DMS79 (cell line): Measurements from ENCODE around the gene RHOV.
"Not testable (repeated sequence)": the region's sequence is repeated elsewhere in the genome, so short reads cannot be mapped to it uniquely, and the experiment has no call there.

Experiments used
- DNase-seq: peaks from one replicate; lab custom pipeline; 2025; lab: John Stamatoyannopoulos, UW

Gene RHOV

DNA sequence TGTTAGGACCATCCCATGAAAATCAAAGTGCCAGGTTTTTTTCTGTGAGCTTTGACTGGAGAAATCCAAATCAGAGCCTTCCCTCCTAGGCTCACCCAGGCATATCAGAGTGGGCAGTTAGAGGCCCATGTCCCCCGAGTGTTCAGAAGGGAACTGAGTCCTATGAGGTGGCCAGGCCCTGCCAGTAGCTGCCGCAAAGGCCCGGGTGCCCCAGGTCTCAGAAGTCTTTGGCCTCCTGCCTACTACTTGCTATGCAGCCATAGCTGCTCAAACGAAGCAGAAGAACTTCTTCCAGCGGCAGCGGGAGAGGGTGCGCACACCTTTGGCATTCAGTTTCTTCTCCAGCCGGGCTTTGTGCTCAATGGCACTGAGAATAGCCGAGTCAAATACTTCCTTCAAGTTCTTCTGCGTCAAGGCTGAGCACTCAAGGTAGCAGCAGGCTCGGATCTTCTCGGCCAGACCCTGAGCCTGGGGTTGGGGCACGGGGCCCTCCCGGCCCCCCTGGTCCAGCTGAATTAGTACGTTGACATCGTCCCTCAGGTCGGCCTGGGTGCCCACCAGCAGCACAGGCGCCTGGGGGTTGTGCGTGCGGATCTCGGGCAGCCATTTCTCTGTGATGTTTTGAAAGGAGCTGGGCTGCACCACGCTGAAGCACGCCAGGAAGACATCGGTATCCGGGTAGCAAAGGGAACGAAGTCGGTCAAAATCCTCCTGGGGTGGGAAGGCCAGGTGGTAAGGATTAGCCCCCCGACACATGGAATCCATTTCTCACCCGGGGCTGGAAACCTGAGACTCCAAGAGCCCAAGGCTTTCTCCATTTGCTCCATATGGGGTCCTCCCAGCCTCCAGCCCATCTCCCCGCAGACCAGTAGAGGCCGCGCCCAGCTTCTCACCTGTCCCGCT, 992 bp downstream of the RHOV start:
- DNase-seq, result no peak

- no peak for DNase-seq
Measured at GRCh38 chr15:40871749-40872617, 2.1 kb downstream of the RHOV start.

DNA sequence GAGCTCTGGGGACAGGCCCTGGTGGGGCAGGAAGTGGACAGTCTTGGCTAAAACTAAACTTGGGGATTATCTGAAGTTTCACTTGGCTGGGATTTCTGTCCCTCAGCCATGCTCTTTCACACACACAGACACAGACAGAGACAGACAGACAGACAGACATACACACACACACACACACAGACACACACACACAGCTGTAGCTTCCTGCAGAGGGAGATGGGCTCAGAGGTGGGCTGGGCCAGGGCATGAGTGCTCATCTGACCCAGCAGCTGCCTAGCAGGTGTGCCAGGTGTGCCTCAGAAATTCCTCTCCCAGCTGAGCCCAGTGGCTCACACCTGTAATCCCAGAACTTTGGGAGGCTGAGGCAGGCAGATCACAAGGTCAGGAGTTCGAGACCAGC, 3.3 kb downstream of the RHOV start:
- DNase-seq, result no peak

DNA sequence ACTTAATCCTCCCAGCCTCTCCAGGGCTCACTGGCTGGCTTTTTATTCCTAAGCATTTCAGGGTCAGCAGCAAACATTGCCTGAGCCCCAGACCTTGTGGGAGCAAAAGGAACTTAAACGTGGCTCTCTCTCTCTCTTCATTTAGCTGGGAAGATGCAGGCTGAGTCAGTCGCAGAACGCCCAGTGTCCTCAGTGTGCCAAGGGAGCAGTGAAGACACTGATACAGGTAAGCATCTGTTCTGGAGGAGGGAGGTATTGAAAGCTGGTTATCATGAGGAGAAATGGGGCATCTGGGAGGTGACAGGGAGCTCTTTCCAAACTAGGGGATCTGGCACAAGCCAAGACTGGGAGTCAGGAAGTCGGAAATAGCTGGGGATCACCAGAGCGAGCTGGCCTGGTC, 4.3 kb downstream of the RHOV start:
- DNase-seq, result no peak

DNA sequence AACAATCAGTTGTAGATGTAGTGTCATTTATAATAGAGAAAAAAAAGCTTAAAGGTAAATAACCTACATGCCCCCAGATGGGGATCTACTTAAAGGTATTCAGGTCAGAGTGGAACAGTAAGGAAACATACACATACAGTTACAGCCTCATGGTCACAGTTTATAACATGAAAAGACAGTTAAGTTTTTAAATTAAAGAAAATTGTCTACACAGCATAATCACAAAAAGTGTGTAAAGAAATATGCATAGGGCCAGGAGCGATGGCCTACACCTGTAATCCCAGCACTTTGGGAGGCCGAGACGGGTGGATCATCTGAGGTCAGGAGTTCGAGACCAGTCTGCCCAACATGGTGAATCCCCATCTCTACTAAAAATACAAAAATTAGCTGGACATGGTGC, 6.8 kb downstream of the RHOV start:
- no peak for DNase-seq

DNA sequence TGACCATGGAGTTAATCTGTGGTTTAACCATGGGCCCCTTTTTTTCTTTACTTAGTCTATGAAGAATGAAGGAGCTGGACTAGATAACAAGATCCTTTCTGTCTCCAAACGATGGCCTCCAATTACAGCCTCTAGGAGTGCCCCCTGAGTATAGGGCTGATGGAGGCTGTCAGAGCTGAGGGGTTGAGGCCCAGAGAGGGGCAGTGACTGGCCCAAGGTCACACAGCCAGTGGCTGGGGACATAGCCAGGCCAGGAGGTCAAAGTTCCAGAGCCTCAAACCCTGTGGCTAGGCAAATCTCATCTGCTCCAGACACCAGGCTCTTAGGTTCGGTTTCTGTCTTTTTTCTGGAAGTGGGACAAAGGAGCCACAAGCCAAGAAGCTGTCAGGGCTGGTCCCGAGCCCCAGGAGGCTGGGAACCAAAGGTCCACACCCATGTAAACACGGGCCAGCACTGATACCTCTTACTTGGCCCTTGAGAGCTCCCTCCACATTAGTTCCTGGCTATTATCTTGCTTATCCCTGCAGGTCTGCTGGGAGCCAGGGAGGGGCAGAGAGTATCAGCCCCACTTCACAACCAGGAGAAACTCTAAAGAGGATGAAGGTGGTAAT, 10.3 kb downstream of the RHOV start:
- DNase-seq, result no peak

DNA sequence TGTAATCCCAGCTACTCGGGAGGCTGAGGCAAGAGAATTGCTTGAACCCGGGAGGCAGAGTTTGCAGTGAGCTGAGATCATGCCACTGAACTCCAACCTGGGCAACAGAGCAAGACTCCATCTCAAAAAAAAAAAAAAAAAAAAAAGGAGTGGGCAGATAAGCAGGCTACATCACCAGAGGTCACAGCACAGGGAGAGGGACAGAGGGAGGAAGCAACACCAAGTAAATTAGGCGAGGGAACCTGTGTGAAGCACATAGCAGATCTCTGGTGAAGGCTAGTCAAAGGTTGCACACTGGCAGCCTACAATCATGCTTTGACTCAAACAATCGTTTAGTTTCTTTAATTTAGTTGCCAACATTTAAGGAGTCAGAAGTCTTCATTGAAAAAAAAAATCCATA, 12.9 kb downstream of the RHOV start:
- DNase-seq, result not testable (repeated sequence)

GRCh38 chr15:40859206-40859851, 14.7 kb downstream of the RHOV start:
- DNase-seq, result no peak

- DNase-seq, result no peak
Measured at GRCh38 chr15:40858706-40859105, 15.3 kb downstream of the RHOV start.

DNA sequence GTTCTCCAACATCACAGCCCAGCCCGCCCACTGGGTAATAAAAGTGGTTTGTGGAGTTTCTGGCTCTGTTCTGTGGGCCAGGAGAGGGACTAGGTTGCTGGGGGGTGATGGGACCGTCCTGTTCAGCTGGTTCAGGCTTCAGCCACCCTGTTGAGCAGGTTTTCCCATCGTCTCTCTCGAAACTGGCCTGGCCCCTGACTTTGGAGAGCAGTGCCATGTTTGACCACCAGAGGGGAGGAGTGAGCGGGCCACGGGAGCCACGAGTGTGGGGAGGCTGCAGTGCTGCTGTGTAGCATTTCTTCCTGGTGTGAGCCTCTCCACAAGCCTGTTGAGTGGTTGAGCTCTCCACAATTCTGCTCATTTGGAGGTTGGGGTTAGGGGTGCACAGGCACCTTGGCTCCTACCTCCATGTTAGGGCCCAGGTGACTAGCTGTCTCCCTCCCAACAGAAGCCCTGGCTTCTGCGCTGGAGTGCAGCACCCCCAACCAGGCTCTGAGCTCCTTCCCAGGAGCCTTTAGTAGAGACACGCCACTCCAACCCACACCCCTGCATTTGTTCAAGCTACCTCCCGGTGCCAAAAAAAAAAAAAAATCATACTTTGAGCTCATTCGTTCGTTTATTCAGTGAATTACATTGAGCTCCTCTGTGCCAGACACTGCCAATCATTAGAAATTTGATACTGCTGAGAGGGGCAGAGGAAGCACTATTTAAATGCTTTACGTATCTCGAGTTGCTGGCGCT, 16.3 kb downstream of the RHOV start:
- no peak for DNase-seq

GRCh38 chr15:40856746-40857145, 17.3 kb downstream of the RHOV start:
- DNase-seq, result no peak

DNA sequence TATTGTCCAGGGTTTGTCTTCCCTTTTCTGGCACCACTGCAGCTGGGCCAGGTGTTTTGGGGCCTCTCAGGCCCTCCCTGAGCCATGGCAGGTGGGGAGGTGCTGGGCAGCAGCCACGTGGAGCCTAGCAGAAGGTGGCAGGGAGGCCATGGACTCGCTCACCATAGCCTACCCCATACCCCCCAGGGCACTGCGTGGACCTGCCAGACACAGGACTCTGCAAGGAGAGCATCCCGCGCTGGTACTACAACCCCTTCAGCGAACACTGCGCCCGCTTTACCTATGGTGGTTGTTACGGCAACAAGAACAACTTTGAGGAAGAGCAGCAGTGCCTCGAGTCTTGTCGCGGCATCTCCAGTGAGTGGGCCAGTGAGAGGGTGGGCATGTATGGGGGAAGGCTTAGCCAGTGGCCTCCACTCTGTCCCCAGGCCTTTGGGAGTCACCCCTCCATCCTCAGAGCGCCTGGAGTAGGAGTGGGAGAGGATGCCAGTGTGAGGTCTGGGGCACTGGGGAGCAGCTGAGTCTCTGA, 18.3 kb downstream of the RHOV start:
- DNase-seq, result no peak

DNA sequence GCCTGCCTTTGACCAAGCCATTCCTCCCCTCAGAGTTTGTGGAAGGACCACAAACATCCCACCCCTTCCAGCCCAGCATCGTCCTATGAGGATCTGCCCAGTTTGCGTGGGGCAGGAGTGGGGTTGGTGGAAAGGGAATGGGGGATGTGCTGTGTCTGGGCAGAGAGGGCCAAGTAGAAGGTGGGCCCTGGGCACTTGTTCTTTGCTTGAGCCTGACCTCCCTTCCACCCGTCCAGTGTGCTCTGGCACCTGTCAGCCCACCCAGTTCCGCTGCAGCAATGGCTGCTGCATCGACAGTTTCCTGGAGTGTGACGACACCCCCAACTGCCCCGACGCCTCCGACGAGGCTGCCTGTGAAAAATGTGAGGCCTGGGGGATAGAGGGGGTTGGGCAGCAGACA, 19.9 kb downstream of the RHOV start:
- DNase-seq, result no peak

DNA sequence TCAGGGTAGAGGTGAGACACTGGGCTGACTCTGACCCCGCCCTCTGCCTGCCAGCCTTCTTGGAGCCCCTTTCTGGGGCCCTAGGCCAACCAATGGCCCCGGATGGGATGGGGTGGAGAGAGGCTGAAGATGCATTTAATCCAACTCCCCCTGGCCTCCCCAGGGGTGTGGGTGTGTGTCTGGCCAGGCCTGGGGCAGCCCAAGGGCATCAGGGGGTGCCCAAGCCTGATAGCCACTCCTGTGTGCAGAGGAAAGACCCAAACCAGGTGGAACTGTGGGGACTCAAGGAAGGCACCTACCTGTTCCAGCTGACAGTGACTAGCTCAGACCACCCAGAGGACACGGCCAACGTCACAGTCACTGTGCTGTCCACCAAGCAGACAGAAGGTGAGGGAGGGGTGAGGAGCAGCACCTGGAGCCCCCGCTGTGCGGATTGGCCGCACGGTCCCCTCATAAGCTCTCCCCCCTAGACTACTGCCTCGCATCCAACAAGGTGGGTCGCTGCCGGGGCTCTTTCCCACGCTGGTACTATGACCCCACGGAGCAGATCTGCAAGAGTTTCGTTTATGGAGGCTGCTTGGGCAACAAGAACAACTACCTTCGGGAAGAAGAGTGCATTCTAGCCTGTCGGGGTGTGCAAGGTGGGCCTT, 20.7 kb downstream of the RHOV start:
- no peak for DNase-seq

GRCh38 chr15:40852529-40852928, 21.5 kb downstream of the RHOV start:
- DNase-seq, result no peak

GRCh38 chr15:40850576-40851112, 23.4 kb downstream of the RHOV start:
- DNase-seq, result no peak

DNA sequence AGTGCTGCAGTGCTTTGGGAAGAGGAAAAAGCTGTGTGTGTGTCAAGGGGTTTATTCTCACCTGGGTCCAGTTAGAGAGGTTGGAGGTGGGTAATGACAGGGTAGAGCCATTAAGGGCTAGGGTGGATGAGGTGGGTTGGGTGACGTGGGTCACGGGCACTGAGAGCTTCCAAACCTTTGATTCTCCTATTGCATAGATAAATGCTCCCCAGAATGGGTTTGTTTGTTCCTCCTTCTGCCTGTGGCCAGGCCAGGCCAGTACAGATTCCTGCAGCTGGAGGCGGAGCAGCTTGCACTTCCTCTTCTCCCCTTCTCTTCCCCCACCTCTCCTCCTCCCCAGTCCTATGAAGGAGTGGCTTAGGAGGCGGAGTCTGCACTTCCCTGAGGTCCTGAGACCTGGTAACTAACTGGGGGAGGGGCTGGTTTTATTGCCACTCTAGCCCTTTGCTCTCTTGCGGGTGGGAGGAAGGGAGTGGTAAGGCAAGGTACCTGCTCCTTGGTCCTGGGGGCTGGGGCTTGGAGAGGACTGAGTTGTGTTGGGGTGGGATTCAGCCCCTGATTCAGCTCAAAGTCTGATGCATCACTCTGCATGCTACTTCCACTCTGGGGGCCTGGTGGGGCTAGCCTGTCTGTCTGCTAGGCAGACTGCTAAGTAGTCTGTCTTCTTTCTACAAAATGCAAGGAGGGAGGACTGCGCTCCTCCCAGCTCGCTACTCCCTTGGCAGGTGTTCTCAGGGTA, 26.6 kb downstream of the RHOV start:
- peak; percentile 44 for DNase-seq

- DNase-seq, result no peak
Measured at GRCh38 chr15:40846841-40847222, 27.2 kb downstream of the RHOV start.

DNA sequence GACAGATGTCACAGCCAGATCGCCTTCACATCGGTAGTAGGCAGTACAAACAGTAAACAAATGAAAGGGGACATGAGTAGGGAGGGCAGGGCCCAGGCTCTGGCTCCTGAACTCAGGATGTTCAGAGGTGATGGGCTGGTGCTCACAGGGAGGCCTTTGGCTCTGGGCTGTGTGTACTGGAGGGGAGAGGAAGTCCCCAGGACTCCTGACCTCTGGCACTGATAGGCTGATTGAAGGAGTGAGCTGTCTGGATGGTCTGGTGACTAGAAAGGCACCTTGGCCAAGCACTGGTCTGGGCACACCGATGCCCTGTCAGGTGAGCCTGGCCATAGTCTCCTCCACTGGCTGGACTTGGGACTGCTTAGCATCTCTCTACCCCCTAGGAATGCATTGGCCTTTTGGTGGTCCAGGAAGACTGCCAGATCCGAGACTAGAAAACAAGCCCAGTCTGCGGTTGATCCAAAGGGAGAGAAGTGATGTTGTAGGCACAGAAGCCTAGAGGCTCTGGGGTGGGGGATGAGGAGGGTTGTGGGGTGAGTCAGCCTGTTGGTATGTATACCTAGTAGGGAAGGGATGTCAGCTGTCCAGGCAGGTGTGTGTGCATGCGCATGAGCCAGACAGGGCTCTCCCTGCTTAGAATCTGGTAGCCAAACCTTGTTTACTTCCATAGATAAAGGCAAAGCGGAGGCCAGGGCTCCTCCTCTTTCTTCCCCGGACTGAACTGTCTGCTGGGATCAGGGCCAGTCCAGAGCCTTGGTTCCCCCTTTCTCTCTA, 28.3 kb downstream of the RHOV start:
- DNase-seq, result no peak
